Subcutaneous abdominal adipose tissue (tissue), 5 donors: Measurements from ENCODE around the gene ZNF462.

Experiments used
- H3K27ac ChIP-seq: one replicate; pipeline ENCODE4 v1.7.0; 2013; ENCODE audit warnings: low read depth, mild to moderate bottlenecking, inconsistent platforms, low read length, moderate library complexity
- H3K27me3 ChIP-seq, 5 donors: one replicate each; pipeline ENCODE4 v1.7.0; 2013; ENCODE audit warnings: low read length in 5 of 5, inconsistent platforms in 1 of 5; ENCODE audit not compliant: control insufficient read depth in 5 of 5, insufficient read depth in 4 of 5
- H3K36me3 ChIP-seq, 5 donors: one replicate each; pipeline ENCODE4 v1.7.0; 2013; ENCODE audit warnings: low read length in 5 of 5; ENCODE audit not compliant: control insufficient read depth in 5 of 5, insufficient read depth in 5 of 5
- H3K4me1 ChIP-seq, 5 donors: one replicate each; pipeline ENCODE4 v1.7.0; 2013; ENCODE audit warnings: low read length in 5 of 5, mild to moderate bottlenecking in 3 of 5, moderate library complexity in 1 of 5; ENCODE audit not compliant: control insufficient read depth in 5 of 5, insufficient read depth in 5 of 5
- H3K4me3 ChIP-seq, 5 donors: one replicate each; pipeline ENCODE4 v1.7.0; 2013; ENCODE audit warnings: low read length in 5 of 5, low read depth in 1 of 5
- H3K9ac ChIP-seq, 5 donors: one replicate each; pipeline ENCODE4 v1.7.0; 2013; ENCODE audit warnings: low read length in 5 of 5, mild to moderate bottlenecking in 4 of 5, moderate library complexity in 3 of 5
- H3K9me3 ChIP-seq, 5 donors: one replicate each; pipeline ENCODE4 v1.7.0; 2013; ENCODE audit warnings: low read length in 5 of 5; ENCODE audit not compliant: control insufficient read depth in 5 of 5
- donor health status: healthy.
- donor health status: healthy.
- donor health status: healthy.
- donor health status: healthy.
- donor health status: healthy.

The ZNF462 gene

GRCh38 chr9:106956971-106957370 is 94.0 kb downstream of the ZNF462 start:
- no peak overlapping the region for H3K4me3 ChIP-seq
- H3K4me1 ChIP-seq: peaks cover 0 to 10% (median 2%) of the 10 kb centered on the region in 5 donors
- H3K9ac ChIP-seq: no peak overlapping the region
- H3K9me3 ChIP-seq: no peaks in the 10 kb centered on the region
- no peaks in the 10 kb centered on the region for H3K27me3 ChIP-seq
- peaks cover 5 to 27% (median 7%) of the 10 kb centered on the region in 5 donors for H3K36me3 ChIP-seq
- H3K27ac ChIP-seq: no peak overlapping the region

GRCh38 chr9:106958955-106959657 is 96.1 kb downstream of the ZNF462 start:
- Histone ChIP-seq H3K4me3 (no peak overlapping the region), H3K27me3 (no peaks in the 10 kb centered on the region), H3K9ac (no peak overlapping the region), H3K27ac (no peak overlapping the region), H3K9me3 (no peaks in the 10 kb centered on the region), H3K4me1 (peaks cover 0 to 19% (median 0%) of the 10 kb centered on the region in 5 donors), H3K36me3 (peaks cover 4 to 25% (median 7%) of the 10 kb centered on the region in 5 donors)

GRCh38 chr9:106960258-106960657 is 97.3 kb downstream of the ZNF462 start:
- H3K4me3 ChIP-seq: no peak overlapping the region
- no peak overlapping the region for H3K9ac ChIP-seq
- H3K27ac ChIP-seq: no peak overlapping the region
- no peaks in the 10 kb centered on the region for H3K9me3 ChIP-seq
- no peaks in the 10 kb centered on the region for H3K27me3 ChIP-seq
- peaks cover 0 to 19% (median 0%) of the 10 kb centered on the region in 5 donors for H3K4me1 ChIP-seq
- H3K36me3 ChIP-seq: peaks cover 4 to 25% (median 7%) of the 10 kb centered on the region in 5 donors

- Histone ChIP-seq H3K9me3 (no peaks in the 10 kb centered on the region), H3K4me3 (no peak overlapping the region), H3K36me3 (peaks cover 4 to 22% (median 5%) of the 10 kb centered on the region in 5 donors), H3K27me3 (no peaks in the 10 kb centered on the region), H3K27ac (peak overlapping the region; percentile 38), H3K9ac (no peak overlapping the region), H3K4me1 (peaks cover 0 to 19% (median 0%) of the 10 kb centered on the region in 5 donors)
Observed at GRCh38 chr9:106961623-106962022, 98.7 kb downstream of the ZNF462 start.

DNA sequence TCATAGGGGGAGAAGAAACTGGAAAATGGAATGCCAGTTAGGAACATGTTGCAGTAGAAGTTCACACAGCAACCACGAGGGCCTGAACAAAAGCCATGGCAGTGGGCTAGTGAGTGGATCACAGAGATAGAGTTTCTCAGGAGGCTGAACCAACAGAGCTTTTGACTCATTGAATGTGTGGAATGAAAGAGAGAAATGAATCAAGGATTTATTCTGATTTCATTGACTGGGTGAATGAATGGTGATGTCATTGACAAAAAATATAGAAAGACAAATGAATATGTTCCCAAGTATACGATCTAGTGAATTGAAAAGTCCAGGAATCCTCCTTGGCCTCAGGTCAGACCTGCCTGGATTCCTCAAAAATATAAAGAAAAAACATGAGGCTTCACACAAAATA is 99.2 kb downstream of the ZNF462 start:
- Histone ChIP-seq H3K27me3 (no peaks in the 10 kb centered on the region), H3K27ac (peak overlapping the region; percentile 38), H3K4me3 (no peak overlapping the region), H3K4me1 (peaks cover 0 to 19% (median 2%) of the 10 kb centered on the region in 5 donors), H3K36me3 (peaks cover 4 to 18% (median 5%) of the 10 kb centered on the region in 5 donors), H3K9ac (no peak overlapping the region), H3K9me3 (no peaks in the 10 kb centered on the region)

DNA sequence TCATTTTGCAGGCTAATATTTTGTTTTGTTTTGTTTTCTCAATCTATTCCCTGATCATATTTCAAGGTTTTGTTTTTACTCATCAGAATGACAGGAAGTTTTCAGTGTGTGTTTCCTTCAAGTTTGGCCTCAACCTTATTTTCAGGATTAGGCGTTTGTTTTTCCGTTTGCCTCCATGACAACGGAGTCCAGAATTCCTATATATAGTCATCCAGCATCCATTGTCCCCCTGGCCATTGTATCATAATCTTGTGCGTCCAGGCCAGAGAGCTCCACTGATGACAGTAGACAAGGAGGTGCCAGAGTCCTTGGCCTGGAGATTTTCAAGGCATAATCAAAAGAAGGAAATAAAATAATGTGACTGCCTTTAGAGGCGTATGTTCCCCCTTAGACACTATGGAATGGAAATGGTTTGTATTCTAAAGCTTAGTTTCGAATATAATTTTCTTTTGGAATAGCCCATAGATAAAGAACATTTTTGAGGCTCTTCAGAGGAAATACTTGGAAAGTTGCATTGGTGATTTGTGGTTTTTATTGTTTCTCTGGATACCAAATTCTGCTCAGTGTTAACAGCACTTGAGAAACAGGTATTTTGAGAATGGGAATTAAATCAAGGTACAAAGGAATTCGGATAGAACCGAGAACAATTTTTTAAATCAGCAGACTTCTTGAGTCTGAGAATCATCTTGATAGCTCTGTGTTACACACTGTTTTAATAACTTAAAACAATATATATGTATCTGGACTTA is 99.8 kb downstream of the ZNF462 start:
- Histone ChIP-seq H3K9me3 (no peaks in the 10 kb centered on the region), H3K4me1 (peaks cover 0 to 19% (median 2%) of the 10 kb centered on the region in 5 donors), H3K27me3 (no peaks in the 10 kb centered on the region), H3K4me3 (no peak overlapping the region), H3K27ac (peak overlapping the region; percentile 56), H3K36me3 (peaks cover 4 to 12% (median 5%) of the 10 kb centered on the region in 5 donors), H3K9ac (no peak overlapping the region)

- Histone ChIP-seq H3K27me3 (no peaks in the 10 kb centered on the region), H3K9me3 (no peaks in the 10 kb centered on the region), H3K9ac (no peak overlapping the region), H3K27ac (peak overlapping the region; percentile 56), H3K36me3 (peaks cover 0 to 4% (median under 1%) of the 10 kb centered on the region in 5 donors), H3K4me1 (peaks cover 0 to 19% (median 2%) of the 10 kb centered on the region in 5 donors), H3K4me3 (no peak overlapping the region)
Observed at GRCh38 chr9:106963684-106964083, 100.7 kb downstream of the ZNF462 start.

- Histone ChIP-seq H3K27ac (no peak overlapping the region), H3K4me1 (peaks cover 0 to 19% (median 2%) of the 10 kb centered on the region in 5 donors), H3K9ac (no peak overlapping the region), H3K27me3 (no peaks in the 10 kb centered on the region), H3K9me3 (no peaks in the 10 kb centered on the region), H3K4me3 (no peak overlapping the region), H3K36me3 (peaks cover 0 to 4% (median 0%) of the 10 kb centered on the region in 5 donors)
Observed at GRCh38 chr9:106964329-106964728, 101.4 kb downstream of the ZNF462 start.

- no peaks in the 10 kb centered on the region for H3K27me3 ChIP-seq
- no peak overlapping the region for H3K9ac ChIP-seq
- no peak overlapping the region for H3K27ac ChIP-seq
- H3K36me3 ChIP-seq: peaks cover 0 to 4% (median 0%) of the 10 kb centered on the region in 5 donors
- no peak overlapping the region for H3K4me3 ChIP-seq
- H3K9me3 ChIP-seq: no peaks in the 10 kb centered on the region
- H3K4me1 ChIP-seq: peaks cover 0 to 19% (median 2%) of the 10 kb centered on the region in 5 donors
Observed at GRCh38 chr9:106964822-106965525, 102.0 kb downstream of the ZNF462 start.
